GM21390 (cell line): ENCODE results near the gene GDI2.
"Not testable (repeated sequence)": the region's sequence is repeated elsewhere in the genome, so short reads cannot be mapped to it uniquely, and the experiment has no call there.

Source experiments
- ATAC-seq: cut with Tn5 transposase; IDR thresholded peaks from one replicate; pipeline ENCODE4 v1.9.1; 2021; ENCODE audit not compliant: unreplicated experiment

Gene GDI2

DNA sequence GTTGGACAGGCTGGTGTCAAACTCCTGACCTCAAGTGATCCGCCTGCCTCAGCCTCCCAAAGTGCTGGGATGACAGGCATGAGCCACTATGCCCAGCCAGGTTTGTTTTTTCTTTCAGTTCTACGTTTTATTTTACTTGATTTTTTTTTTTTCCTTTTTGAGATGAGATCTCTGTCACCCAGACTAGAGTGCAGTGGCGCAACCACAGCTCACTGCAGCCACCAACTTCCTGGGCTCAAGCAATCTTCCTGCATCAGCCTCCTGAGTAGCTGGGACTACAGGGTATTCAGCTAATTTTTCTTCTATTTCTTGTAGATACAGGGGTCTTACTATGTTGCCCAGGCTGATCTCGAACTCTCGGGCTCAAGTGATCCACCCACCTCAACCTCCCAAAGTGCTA lies 24.3 kb downstream of the GDI2 start:
- no peak for ATAC-seq

DNA sequence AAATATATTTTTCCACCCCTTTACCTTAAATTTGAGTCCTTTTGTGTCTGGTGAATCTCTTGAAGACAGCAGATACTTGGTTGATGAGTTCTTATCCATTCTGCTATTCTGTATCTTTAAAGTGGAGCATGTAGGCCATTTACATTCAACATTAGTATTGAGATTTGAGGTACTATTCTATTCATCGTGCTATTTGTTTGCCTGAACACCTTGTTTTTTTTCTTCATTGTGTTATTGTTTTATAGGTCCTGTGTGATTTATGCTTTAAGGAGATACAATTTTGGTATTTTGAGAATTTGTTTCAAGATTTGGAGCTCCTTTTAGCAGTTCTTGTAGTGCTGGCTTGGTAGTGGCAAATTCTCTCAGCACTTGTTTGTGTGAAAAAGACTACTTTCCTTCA lies 29.9 kb downstream of the GDI2 start:
- ATAC-seq = no peak

DNA sequence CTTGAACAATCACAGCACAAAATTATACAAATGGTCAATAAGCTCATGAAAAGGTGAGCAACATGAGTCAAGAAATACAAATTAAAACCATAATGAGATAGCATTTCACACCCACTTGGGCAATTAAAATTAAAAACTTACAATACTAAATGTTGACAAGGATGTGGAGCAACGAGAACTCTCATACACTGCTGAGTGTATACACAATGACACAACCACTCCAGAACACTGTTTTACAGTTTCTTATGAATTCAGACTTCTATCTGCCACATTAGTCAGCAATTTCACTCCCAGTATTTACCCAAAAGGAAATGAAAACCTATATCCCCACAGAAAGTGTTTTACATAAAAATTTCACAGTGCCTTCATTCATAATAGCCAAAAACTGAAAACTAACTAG lies 31.1 kb downstream of the GDI2 start:
- no peak for ATAC-seq

DNA sequence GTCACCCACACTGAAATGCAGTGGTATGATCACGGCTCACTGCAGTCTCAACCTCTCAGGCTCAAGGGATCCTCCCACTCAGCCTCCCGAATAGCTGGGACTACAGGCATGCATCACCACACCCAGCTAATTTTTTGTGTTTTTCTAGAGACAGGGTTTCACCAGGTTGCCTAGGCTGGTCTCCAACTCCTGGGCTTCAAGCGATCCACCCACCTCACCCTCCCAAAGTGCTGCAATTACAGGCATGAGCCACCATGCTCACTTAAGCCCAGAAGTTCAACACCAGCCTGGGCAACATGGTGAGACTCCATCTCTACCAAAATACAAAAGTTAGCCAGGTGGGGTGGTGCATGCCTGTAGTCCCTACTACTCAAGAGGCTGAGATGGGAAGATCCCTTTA lies 33.5 kb downstream of the GDI2 start:
- no peak for ATAC-seq

DNA sequence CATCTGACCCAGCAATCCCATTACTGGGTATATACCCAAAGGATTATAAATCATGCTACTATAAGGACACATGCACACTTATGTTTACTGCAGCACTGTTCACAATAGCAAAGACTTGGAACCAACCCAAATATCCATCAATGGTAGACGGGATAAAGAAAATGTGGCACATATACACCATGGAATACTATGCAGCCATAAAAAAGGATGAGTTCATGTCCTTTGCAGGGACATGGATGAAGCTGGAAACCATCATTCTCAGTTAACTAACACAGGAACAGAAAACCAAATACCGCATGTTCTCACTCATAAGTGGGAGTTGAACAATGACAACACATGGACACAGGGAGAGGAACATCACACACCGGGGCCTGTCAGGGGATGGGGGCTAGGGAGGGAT lies 35.5 kb downstream of the GDI2 start:
- ATAC-seq = not testable (repeated sequence)

DNA sequence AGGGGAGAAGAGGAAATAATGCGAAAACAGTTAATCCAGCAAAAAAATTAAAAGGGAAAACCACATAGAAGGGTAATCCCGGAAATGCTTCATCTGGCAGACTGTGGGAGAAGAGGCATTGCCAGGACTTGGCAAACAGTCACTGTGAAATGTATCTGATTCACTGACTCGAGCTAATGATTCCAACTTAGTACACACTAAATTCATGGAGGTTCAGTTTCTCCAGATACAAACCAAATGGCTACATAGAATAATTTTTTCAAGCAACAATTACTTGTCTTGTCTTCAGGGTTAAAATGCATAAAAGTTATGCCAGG lies 36.4 kb downstream of the GDI2 start:
- no peak for ATAC-seq

DNA sequence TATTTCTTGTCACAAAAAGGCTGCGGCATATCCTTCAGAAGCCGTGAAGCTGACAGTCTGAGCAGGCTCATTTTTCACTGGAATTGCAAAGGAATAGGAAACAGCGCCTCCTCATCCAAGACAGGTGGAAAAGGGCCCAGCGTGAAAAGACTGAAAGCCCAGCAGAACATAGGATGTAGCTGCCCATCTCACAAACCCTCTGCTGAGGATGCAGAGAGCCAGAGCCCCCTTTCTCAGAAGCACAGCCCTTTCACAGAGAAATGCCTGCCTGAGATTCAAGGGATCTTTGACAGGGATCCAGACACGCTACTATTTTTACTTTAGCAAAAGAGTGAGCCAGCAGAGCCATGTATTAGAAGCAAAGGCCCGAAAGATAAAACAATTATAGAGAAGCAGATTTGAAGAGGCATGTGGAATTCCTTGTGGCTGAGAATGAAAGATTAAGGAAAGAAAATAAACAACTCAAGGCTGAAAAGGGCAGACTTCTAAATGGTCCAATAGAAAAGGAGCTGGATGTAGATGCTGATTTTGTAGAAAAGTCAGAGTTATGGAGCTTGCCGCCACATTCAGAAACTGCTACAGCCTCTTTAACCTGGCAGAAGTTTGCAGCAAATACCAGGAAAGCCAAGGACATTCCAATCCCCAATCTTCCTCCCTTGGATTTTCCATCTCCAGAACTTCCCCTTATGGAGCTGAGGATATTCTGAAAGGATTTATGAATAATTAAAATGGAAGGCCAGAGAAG lies 36.9 kb downstream of the GDI2 start:
- ATAC-seq = no peak

DNA sequence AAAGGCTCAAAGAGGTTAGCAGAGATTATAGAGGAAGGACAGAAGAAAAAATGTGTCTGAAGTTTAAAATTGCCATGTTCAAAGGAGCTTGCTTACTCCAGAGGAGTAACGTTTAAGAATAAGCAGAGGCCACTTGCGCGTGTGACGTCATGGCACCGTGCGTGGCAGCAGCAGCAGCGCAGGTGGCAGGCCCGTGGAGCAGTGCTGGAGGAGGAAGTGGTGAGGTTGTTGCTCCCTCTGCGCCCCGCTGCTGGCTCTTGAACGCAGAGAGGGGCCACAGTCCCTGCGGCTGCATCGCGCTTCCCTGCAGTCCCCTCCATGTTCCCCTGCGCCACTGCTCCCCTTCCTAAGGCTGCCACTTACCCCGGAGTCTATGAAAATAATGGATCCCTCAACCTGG lies 37.5 kb downstream of the GDI2 start:
- ATAC-seq = no peak

DNA sequence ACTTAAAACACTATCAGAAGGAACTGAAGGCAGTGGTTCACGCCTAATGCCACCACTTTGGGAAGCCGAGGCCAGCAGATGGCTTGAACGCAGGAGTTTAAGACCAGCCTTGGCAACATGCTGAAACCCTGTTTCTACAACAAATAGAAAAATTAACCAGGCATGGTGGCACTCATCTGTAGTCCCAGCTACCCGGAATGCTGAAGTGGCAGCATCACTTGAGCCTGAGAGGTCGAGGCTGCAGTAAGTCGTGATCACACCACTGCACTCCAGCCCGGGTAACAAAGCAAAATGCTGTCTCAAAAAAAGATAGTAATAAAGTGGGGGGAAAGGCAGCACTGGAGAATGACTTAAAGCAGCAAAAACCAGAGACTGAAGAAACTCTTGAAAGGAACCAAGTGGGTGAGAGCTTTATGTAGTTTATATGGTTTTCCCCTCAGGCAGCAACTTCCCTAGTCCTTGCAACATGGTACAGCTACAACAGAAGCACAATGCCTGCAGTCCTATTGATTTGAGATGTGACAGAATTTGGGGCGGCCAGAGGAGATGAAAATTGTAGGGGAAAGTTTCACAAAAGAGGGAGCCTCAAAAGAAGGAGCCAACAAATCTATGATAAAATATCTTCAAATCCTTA lies 38.1 kb downstream of the GDI2 start:
- ATAC-seq = no peak

DNA sequence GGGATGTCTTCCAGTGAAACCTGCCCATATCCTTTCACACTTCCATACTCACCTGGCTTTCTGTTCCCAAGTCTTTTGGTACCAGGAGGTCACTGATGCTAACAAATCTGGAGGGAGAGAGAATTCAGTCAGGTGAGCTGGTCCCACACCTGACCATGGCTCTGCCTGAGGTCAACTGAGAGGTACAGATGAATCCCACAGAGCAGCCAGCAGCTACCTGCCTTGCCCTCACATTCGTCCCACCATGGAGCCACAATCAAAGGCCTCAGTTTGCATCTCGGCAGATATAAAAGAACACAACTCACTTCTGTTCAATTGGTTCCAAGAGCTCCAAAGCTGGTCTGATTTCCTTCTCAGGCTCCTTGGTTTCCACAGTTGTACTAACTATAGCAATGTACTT lies 47.0 kb downstream of the GDI2 start:
- ATAC-seq = no peak

DNA sequence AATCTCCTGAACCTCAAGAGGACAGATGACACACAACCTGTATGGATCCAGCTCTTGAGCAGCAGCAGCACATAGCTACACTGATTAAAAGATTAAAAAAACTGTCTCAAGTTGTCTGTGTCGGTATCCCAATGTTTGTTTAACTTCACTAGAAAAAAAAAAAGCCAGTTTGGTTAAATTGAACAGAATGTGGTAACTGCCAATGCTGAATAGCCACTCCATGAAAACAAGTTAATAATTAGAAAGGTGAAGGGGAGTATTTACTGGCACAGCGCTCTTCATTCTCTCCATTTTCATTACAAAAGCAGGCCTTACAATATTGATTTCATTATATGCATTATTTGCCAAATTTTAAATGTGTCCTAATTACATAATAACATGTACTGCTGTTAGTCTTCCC lies 47.6 kb downstream of the GDI2 start:
- no peak for ATAC-seq

DNA sequence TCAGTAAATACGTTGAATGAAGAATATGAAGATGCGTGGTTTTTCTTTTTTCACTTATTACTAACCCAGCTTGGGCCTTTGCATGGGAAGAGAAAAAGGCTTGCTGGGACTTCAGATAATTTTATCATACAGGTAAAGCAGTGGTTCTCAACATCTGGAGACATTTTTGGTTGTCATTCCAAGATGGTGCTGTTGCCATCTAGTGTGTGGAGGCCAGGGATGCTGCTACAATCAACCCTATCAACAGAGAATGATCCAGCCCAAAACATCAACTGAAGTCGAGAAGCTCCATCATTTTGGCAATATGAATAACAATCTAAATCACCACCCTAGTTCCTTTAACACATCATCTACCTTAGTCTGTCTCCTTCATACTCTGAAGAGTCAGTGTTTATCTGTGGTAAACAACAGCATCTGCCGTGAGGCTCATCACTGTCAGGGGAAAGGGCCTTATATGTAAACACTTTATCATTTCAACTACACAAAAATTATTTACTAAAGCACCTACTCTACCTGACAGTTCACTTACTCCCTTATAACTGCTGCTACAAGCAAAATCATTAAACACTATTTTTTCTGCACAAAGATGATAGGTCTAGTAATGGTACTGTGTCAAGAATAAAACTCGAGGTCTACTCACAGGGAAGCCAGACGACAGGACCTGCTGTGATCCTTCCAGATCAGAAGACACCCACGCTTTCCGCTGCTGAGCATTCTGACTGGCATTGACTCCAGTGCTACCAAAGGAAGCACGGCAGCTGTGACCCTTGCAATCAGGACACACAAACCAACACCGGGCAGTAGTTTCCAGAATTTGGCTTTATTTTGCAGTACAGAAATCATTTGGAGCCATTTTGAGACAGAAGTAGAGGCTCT lies 48.6 kb downstream of the GDI2 start:
- no peak for ATAC-seq

DNA sequence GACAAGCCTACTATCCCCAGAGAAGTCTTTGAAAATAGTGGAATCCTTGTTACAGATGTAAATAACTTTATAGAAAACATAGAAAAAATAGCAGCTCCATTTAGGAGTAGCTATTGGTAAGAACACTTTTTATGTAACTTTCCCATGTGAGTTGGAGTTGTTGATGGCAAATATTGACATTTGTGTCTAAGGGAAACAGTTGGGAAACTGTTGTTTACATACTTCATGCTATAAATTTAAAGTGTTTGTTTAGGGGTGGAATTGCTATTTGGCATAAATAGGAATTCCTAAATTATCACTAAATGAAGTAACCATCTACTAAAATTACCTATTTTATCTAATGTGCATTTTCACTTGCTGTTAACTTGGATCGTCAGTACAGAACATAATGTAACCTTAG lies 50.7 kb downstream of the GDI2 start:
- no peak for ATAC-seq

DNA sequence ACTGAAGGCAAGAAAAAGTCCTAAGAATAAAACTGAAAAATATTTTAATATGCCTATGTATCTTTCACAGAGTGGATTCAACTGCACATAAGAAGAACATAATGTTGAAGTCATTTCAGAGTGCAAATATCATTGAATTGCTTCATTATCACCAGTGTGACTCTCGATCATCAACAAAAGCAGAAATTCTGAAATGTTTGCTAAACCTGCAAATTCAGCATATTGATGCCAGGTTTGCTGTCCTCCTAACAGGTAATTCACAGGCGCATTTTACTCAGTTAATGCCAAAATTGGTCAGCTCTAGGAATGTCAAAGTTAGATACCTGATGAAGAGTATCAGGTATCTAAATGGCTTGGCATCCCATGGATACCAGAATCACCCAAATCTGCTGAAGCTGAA lies 52.0 kb downstream of the GDI2 start:
- ATAC-seq = no peak

DNA sequence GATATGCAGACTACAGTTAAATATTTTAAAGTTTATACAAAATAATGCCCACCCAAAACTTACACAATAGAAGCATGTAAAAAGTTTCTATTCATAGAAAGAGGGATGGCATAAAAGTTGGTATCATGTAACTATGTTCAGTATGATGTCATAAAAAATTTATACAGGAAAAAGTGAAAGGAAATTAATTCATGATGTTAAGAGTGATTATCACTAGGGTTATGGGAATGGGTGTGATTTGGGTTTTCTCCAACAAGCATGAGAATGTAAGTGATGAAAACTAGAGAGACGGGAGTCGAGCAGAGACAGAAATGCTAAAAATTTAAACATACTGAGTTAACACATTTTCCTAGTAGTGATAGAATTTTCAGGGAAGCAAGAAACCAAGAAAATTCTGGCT lies 52.7 kb downstream of the GDI2 start:
- no peak for ATAC-seq

DNA sequence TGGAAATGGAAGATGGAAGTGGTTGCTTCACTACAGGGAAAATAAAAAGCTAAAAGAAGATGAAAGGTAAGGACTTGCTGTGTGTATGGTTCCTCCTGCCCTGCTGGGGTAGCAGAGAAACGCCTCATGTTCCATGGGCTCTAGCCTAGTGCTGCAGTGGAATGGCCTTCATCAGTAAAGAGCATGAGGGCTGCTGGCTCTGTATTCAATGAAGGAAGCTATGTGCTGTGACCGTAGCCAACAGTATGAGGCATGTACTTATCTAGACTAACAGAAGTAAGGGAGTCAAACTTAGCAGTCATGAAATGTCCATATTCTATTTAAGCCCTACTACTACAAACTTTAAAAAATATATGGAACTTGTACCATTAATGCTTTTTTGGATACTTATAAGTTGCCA lies 54.3 kb downstream of the GDI2 start:
- ATAC-seq = no peak

DNA sequence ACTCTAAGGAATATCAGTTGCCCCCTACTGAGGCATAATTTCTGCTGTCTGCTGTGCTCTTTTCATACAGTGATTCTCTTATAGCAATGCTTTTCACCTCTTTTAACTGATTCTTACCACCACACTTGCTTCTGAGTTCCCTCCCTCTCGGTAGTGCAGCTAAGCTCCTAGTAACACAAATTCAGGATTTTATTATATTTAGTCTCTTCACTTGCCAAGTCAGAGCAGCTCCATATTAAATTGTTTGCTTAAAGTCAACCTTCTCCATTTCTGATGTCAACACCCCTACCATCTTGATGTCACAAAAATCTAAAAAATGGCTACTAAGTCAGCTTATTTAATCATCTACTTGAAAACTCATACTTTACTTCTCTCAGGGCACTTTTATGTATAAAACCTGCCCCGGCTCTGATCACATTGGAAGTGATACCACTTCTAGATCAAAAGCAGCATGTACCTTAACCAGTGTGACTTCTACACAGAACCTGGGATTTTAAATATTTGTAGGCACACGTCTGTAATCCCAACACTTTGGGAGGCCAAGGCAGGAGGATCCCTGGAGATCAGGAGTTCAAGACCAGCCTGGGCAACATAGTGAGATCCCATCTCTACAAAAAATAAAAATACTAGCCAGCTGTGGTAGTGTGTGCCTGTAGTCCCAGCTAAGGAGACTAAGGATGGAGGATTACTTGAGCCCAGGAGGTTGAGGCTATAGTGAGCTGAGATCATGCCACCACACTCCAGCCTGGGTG lies 55.3 kb downstream of the GDI2 start:
- ATAC-seq = no peak

DNA sequence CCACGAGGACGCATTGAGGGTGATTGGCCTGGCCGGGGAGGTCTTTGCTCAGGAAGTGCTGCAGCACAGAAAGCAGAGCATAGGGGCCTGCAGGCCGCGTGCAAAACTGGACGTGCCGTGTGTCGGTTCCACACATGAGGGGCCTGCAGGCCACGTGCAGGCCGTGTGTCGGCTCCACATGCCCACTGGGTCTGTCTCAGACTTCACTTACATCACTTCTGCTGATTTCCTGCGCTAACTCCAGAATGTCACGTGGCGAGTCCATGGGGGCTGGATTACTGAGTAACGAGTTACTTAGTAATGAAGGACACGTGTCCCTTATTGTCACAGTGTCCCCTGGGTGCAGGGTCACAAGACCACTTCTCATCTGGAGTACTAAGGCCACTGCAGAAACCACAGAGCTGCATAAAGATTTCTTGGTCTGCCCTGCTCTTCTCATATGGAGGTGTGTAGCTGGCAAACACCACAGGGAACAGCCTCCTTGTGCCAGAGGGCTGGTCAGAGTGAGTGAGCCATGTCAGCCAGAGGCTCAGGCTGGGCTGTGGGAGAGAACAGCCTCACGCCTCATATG lies 60.8 kb downstream of the GDI2 start:
- no peak for ATAC-seq

DNA sequence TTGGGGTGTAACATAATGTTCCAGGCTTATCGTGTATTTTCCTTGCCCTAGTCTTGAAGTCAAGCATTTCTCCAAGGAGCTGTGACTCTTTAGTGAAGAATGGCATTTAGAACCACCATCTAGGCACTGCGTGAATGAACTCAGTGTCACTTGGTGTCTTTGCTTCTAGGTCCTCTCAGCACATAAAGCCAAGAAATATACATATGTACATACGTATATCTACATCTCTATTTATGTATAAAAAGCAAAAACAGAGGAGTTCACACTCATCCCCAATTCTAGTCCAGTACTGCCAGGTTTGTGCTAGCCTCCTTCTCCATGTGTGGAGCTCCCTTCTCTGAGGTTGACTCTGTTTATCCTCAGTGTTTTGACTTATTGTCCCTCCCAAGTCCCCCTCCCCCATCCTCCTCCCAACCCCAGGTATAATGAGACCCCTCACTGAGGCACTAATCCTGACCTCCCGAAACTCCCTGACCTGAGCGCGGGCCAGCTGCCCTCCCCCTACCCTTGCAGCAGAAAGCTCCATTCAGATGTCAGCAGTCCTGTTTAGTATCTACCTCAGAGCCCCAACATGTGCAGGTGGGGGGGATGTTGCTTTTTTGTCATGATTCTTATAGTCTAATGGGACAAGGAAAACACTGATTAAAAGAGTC lies 61.5 kb downstream of the GDI2 start:
- no peak for ATAC-seq

DNA sequence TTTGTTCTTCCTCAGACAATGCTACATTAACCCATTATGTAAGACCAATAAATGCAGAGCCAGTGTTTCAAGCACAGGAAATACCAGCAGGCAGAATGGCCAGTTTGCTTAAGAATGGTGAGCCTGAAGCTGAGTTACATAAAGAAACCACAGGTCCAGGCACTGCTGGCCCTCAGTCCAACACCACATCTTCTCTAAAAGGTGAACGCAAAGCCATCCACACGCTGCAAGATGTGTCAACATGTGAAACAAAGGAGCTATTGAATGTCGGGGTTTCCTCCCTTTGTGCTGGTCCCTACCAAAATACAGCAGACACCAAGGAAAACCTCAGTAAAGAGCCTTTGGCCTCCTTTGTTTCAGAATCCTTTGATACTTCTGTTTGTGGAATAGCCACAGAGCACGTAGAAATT lies 64.8 kb downstream of the GDI2 start:
- no peak for ATAC-seq

DNA sequence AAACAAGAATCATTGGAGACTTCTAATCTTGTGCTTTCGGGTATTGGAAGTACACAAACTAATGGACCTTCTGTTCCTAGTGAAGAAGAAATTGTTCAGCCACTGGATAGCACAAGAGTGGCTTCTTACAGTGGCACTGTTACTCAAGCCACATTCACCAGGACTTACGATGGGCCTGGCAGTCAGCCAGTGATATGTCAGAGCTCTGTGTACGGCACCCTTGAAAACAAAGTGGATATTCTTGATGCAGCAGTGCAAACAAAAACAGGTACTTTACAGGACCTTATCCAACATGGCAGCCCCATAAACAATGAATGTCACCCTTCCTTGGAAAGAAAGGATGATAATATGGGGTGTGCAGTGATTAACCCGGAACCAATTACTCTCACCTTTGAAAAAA lies 67.0 kb downstream of the GDI2 start:
- no peak for ATAC-seq
